ENCODE results near the gene DDX21. TPM values are rescaled to one million over a fixed set of nuclear protein-coding genes. Genes with fewer than 3 reads are reported as not detected.

DDX21 gene
- total RNA-seq, 1 experiment from 2014 or later, result 294 TPM

Small RNAs within 50 kb of the gene (small RNA-seq; reads per million reads assigned to genes)
- 0 reads per million in 2 experiments for gene RNU6-571P

Other genes starting within 250 kb of the DDX21 start
- gene CCAR1, start 234.9 kb upstream of the DDX21 start, total RNA-seq (2014; rRNA removed; shearing (Covaris generic)), result 82.3 and 93.4 TPM in 2 replicates
- gene STOX1, start 128.6 kb upstream of the DDX21 start, total RNA-seq (2014; rRNA removed; shearing (Covaris generic)), result 1.6 and 1.8 TPM in 2 replicates
- gene DDX50, start 54.9 kb upstream of the DDX21 start, total RNA-seq (2014; rRNA removed; shearing (Covaris generic)), result 48.2 and 49.1 TPM in 2 replicates
- gene KIFBP, start 32.6 kb downstream of the DDX21 start, total RNA-seq (2014; rRNA removed; shearing (Covaris generic)), result 36.6 and 39.8 TPM in 2 replicates
- 2,302 and 2,452 TPM in 2 replicates for gene SRGN, start 131.9 kb downstream of the DDX21 start, total RNA-seq (2014; rRNA removed; shearing (Covaris generic))
- 54.2 and 69.1 TPM in 2 replicates for gene VPS26A, start 168.0 kb downstream of the DDX21 start, total RNA-seq (2014; rRNA removed; shearing (Covaris generic))
- 75.9 and 79.0 TPM in 2 replicates for gene SUPV3L1, start 224.1 kb downstream of the DDX21 start, total RNA-seq (2014; rRNA removed; shearing (Covaris generic))